ENCODE measurements around the gene SSBP2.

The SSBP2 gene

GRCh38 chr5:81751009-81751835 lies at the start of gene SSBP2:
TSS of gene SSBP2 (minus strand) at chr5:81751097. CDS start at chr5:81751042, 55 bp downstream.
- DNase-seq (ENCODE audit: low read depth, low spot score), result peak; percentile 83

GRCh38 chr5:81795666-81796065 lies 44.8 kb upstream of the SSBP2 start:
- DNase-seq (ENCODE audit: low read depth, low spot score), result no peak

GRCh38 chr5:81794226-81794625 lies 43.3 kb upstream of the SSBP2 start:
- no peak for DNase-seq (ENCODE audit: low read depth, low spot score)

- no peak for DNase-seq (ENCODE audit: low read depth, low spot score)
Observed at GRCh38 chr5:81790336-81790735, 39.4 kb upstream of the SSBP2 start.

- DNase-seq (ENCODE audit: low read depth, low spot score), result no peak
Observed at GRCh38 chr5:81789033-81789432, 38.1 kb upstream of the SSBP2 start.

- no peak for DNase-seq (ENCODE audit: low read depth, low spot score)
Observed at GRCh38 chr5:81788329-81788728, 37.4 kb upstream of the SSBP2 start.

- peak; percentile 28 for DNase-seq (ENCODE audit: low read depth, low spot score)
Observed at GRCh38 chr5:81787474-81788242, 36.8 kb upstream of the SSBP2 start.

- no peak for DNase-seq (ENCODE audit: low read depth, low spot score)
Observed at GRCh38 chr5:81786991-81787390, 36.1 kb upstream of the SSBP2 start.

GRCh38 chr5:81786496-81786895 lies 35.6 kb upstream of the SSBP2 start:
- no peak for DNase-seq (ENCODE audit: low read depth, low spot score)

GRCh38 chr5:81785322-81785721 lies 34.4 kb upstream of the SSBP2 start:
- no peak for DNase-seq (ENCODE audit: low read depth, low spot score)

GRCh38 chr5:81783401-81783800 lies 32.5 kb upstream of the SSBP2 start:
- DNase-seq (ENCODE audit: low read depth, low spot score), result no peak

GRCh38 chr5:81782811-81783210 lies 31.9 kb upstream of the SSBP2 start:
- DNase-seq (ENCODE audit: low read depth, low spot score), result no peak

GRCh38 chr5:81779916-81780266 lies 29.0 kb upstream of the SSBP2 start:
- DNase-seq (ENCODE audit: low read depth, low spot score), result no peak

- DNase-seq (ENCODE audit: low read depth, low spot score), result no peak
Observed at GRCh38 chr5:81779125-81779915, 28.4 kb upstream of the SSBP2 start.

- DNase-seq (ENCODE audit: low read depth, low spot score), result no peak
Observed at GRCh38 chr5:81778642-81779041, 27.7 kb upstream of the SSBP2 start.

- no peak for DNase-seq (ENCODE audit: low read depth, low spot score)
Observed at GRCh38 chr5:81776258-81776657, 25.4 kb upstream of the SSBP2 start.

GRCh38 chr5:81774374-81774773 lies 23.5 kb upstream of the SSBP2 start:
- DNase-seq (ENCODE audit: low read depth, low spot score), result no peak

GRCh38 chr5:81773574-81773973 lies 22.7 kb upstream of the SSBP2 start:
- no peak for DNase-seq (ENCODE audit: low read depth, low spot score)

- no peak for DNase-seq (ENCODE audit: low read depth, low spot score)
Observed at GRCh38 chr5:81773161-81773560, 22.3 kb upstream of the SSBP2 start.

- DNase-seq (ENCODE audit: low read depth, low spot score), result no peak
Observed at GRCh38 chr5:81772488-81772887, 21.6 kb upstream of the SSBP2 start.

- no peak for DNase-seq (ENCODE audit: low read depth, low spot score)
Observed at GRCh38 chr5:81768935-81769452, 18.1 kb upstream of the SSBP2 start.

GRCh38 chr5:81767938-81768337 lies 17.0 kb upstream of the SSBP2 start:
- DNase-seq (ENCODE audit: low read depth, low spot score), result no peak
